IMR-90 (cell line): ENCODE results near the gene MEOX2. TPM values are rescaled to one million over a fixed set of nuclear protein-coding genes. Genes with fewer than 3 reads are reported as not detected.

Experiments
- ATAC-seq: fragments of 200-7000 bp; cut with Tn5 transposase; 2 replicates; pipeline ENCODE4 v1.9.1; 2020; ENCODE audit warnings: low read depth, mild to moderate bottlenecking, moderate library complexity
- BruUV-seq: library from RNA; stranded (reverse); fragments of 400-500 nt; replicated peaks from 2 replicates; lab custom pipeline; 2021; lab: Mats Ljungman, UMichigan
- CTCF ChIA-PET: fragments of 300-600 bp; formaldehyde crosslinking; extraction: SDS; loops from one replicate; lab custom pipeline; 2021; ENCODE audit warnings: antibody characterized with exemption; lab: Yijun Ruan, JAX
- POLR2A ChIA-PET: fragments of 300-600 bp; sonication (Branson Sonifier 250); formaldehyde crosslinking; loops from one replicate; lab custom pipeline; 2022; ENCODE audit warnings: antibody characterized with exemption; ENCODE audit not compliant: unreplicated experiment; lab: Charles Lee
- DNase-seq: peaks from one replicate; pipeline ENCODE4 v3.0.0; 2013
- H2AFZ ChIP-seq: replicated peaks from 2 replicates; pipeline ENCODE3; 2013; ENCODE audit warnings: low read length, mild to moderate bottlenecking; ENCODE audit not compliant: poor library complexity
- H2AK5ac ChIP-seq: 2 replicates; pipeline ENCODE4 v1.6.1; 2013; ENCODE audit warnings: low read depth, low read length, inconsistent platforms
- H2AK9ac ChIP-seq: replicated peaks from 2 replicates; pipeline ENCODE3; 2013; ENCODE audit warnings: mild to moderate bottlenecking, low read depth, low read length, moderate library complexity; ENCODE audit not compliant: poor library complexity
- H2BK120ac ChIP-seq: 2 replicates; pipeline ENCODE4 v1.6.1; 2013; ENCODE audit warnings: low read depth, low read length, inconsistent platforms
- H2BK15ac ChIP-seq: 3 replicates; pipeline ENCODE4 v1.6.1; 2013; ENCODE audit warnings: low read depth, low read length, inconsistent platforms
- H2BK20ac ChIP-seq: 2 replicates; pipeline ENCODE4 v1.6.1; 2013; ENCODE audit warnings: low read depth, mild to moderate bottlenecking, inconsistent platforms, low read length, moderate library complexity
- H2BK5ac ChIP-seq: 2 replicates; pipeline ENCODE4 v1.6.1; 2013; ENCODE audit warnings: mild to moderate bottlenecking, low read depth, low read length, inconsistent platforms; ENCODE audit not compliant: poor library complexity, severe bottlenecking
- H3K14ac ChIP-seq: replicated peaks from 2 replicates; pipeline ENCODE4 v1.6.1; 2013; ENCODE audit warnings: low read depth, low read length, inconsistent platforms
- H3K18ac ChIP-seq: 2 replicates; pipeline ENCODE4 v1.6.1; 2013; ENCODE audit warnings: low read depth, low read length, control low read depth
- H3K23ac ChIP-seq: 2 replicates; pipeline ENCODE4 v1.6.1; 2013; ENCODE audit warnings: low read depth, low read length, inconsistent platforms
- H3K27ac ChIP-seq: 2 replicates; pipeline ENCODE4 v1.5.1; 2013; ENCODE audit warnings: mild to moderate bottlenecking, control low read depth, low read length; ENCODE audit not compliant: insufficient read depth
- H3K27me3 ChIP-seq: 2 replicates; pipeline ENCODE4 v1.6.1; 2013; ENCODE audit warnings: low read length; ENCODE audit not compliant: control insufficient read depth, insufficient read depth
- H3K36me3 ChIP-seq: 2 replicates; pipeline ENCODE4 v1.6.1; 2013; ENCODE audit warnings: low read length, mixed read lengths; ENCODE audit not compliant: control insufficient read depth, insufficient read depth
- H3K4ac ChIP-seq: 2 replicates; pipeline ENCODE4 v1.6.1; 2013; ENCODE audit warnings: low read depth, low read length, inconsistent platforms
- H3K4me1 ChIP-seq: 2 replicates; pipeline ENCODE4 v1.6.1; 2013; ENCODE audit warnings: low read length, mixed read lengths; ENCODE audit not compliant: control insufficient read depth, insufficient read depth
- H3K4me2 ChIP-seq: 2 replicates; pipeline ENCODE4 v1.6.1; 2013; ENCODE audit warnings: low read depth, mild to moderate bottlenecking, control low read depth, low read length, moderate library complexity
- H3K4me3 ChIP-seq: 2 replicates; pipeline ENCODE4 v1.5.1; 2013; ENCODE audit warnings: low read depth, mild to moderate bottlenecking, control low read depth, low read length, moderate library complexity; ENCODE audit not compliant: insufficient read depth
- H3K56ac ChIP-seq: 2 replicates; pipeline ENCODE4 v1.6.1; 2013; ENCODE audit warnings: low read length, inconsistent platforms; ENCODE audit not compliant: insufficient read depth; ENCODE audit errors: extremely low read depth
- H3K79me1 ChIP-seq, 2 experiments: 2 replicates each; pipeline ENCODE4 v1.6.1; 2013; ENCODE audit warnings: low read length in 2 of 2, inconsistent platforms in 1 of 2, low read depth in 1 of 2
- H3K9ac ChIP-seq: 2 replicates; pipeline ENCODE4 v1.6.1; 2013; ENCODE audit warnings: low read depth, low read length, control low read depth
- H3K9me1 ChIP-seq: 2 replicates; pipeline ENCODE4 v1.6.1; 2013; ENCODE audit warnings: low read length, inconsistent platforms; ENCODE audit not compliant: insufficient read depth
- H3K9me3 ChIP-seq: 2 replicates; pipeline ENCODE4 v1.6.1; 2013; ENCODE audit warnings: low read length; ENCODE audit not compliant: control insufficient read depth, insufficient read depth
- H4K20me1 ChIP-seq: 2 replicates; pipeline ENCODE4 v1.6.1; 2013; ENCODE audit warnings: low read length, inconsistent platforms; ENCODE audit not compliant: insufficient read depth
- H4K5ac ChIP-seq: 2 replicates; pipeline ENCODE4 v1.6.1; 2013; ENCODE audit warnings: mild to moderate bottlenecking, low read depth, low read length, control low read depth
- H4K8ac ChIP-seq, 2 experiments: 2 replicates each; pipeline ENCODE4 v1.6.1; 2013; ENCODE audit warnings: low read depth in 2 of 2, low read length in 2 of 2, control low read depth in 1 of 2, inconsistent platforms in 1 of 2
- H4K91ac ChIP-seq: 2 replicates; pipeline ENCODE4 v1.6.1; 2013; ENCODE audit warnings: low read depth, low read length, inconsistent platforms; ENCODE audit not compliant: insufficient read depth
- BHLHE40 ChIP-seq: fragments of 150-350 bp; IDR thresholded peaks from 2 replicates; pipeline ENCODE4 v1.6.1; 2016; ENCODE audit warnings: mild to moderate bottlenecking, low read depth, low read length
- CHD1 ChIP-seq: IDR thresholded peaks from 2 replicates; pipeline ENCODE4 v1.6.1; 2012; ENCODE audit warnings: low read depth, low read length, improper control_type of control experiment
- CTCF ChIP-seq: conservative IDR thresholded peaks from 2 replicates; pipeline ENCODE4 v1.5.1; 2012; ENCODE audit warnings: mild to moderate bottlenecking, low read depth, low read length, improper control_type of control experiment
- ELK1 ChIP-seq: fragments of 150-350 bp; IDR thresholded peaks from 2 replicates; pipeline ENCODE4 v1.6.1; 2016; ENCODE audit warnings: low read depth, mild to moderate bottlenecking, low read length, moderate library complexity, borderline replicate concordance
- FOS ChIP-seq: fragments of 150-350 bp; IDR thresholded peaks from 2 replicates; pipeline ENCODE4 v1.6.1; 2016; ENCODE audit warnings: low read depth, low read length
- MAFK ChIP-seq: IDR thresholded peaks from 2 replicates; pipeline ENCODE4 v1.6.1; 2012; ENCODE audit warnings: low read depth, low read length, improper control_type of control experiment
- MAZ ChIP-seq: IDR thresholded peaks from 2 replicates; pipeline ENCODE4 v1.6.1; 2012; ENCODE audit warnings: low read depth, mild to moderate bottlenecking, low read length, improper control_type of control experiment, moderate library complexity, borderline replicate concordance
- MXI1 ChIP-seq: IDR thresholded peaks from 2 replicates; pipeline ENCODE4 v1.6.1; 2012; ENCODE audit warnings: low read depth, mild to moderate bottlenecking, low read length, moderate library complexity, borderline replicate concordance
- NFE2L2 ChIP-seq: fragments of 150-350 bp; IDR thresholded peaks from 2 replicates; pipeline ENCODE4 v1.6.1; 2016; ENCODE audit warnings: low read depth, mild to moderate bottlenecking, low read length
- POLR2A ChIP-seq: IDR thresholded peaks from 2 replicates; pipeline ENCODE4 v1.6.1; 2012; ENCODE audit warnings: mild to moderate bottlenecking, low read depth, low read length
- RAD21 ChIP-seq: IDR thresholded peaks from 2 replicates; pipeline ENCODE4 v1.6.1; 2012; ENCODE audit warnings: low read length, improper control_type of control experiment
- RFX5 ChIP-seq: IDR thresholded peaks from 2 replicates; pipeline ENCODE4 v1.8.0; 2012; ENCODE audit warnings: low read depth, mild to moderate bottlenecking, low read length, moderate library complexity
- SMC3 ChIP-seq: fragments of 150-350 bp; IDR thresholded peaks from 2 replicates; pipeline ENCODE4 v1.6.1; 2016; ENCODE audit warnings: low read depth, mild to moderate bottlenecking, antibody characterized with exemption, low read length, moderate library complexity
- USF2 ChIP-seq: fragments of 150-350 bp; IDR thresholded peaks from 2 replicates; pipeline ENCODE4 v1.6.1; 2017; ENCODE audit warnings: mild to moderate bottlenecking, antibody characterized with exemption, low read length, low read depth
- WGBS, 2 experiments: methylation state at CpG; one replicate each; pipeline versions ENCODE4 v1.1.5 to v1.1.7; 2013; ENCODE audit warnings: missing lambda C conversion rate in 2 of 2; ENCODE audit not compliant: insufficient read length in 1 of 2; ENCODE audit errors: extremely low coverage in 2 of 2; 5-methylcytosine and 5-hydroxymethylcytosine counted together
- dilution Hi-C: fragments of 300-500 bp; cut with HindIII; formaldehyde crosslinking; loops from one replicate; pipeline ENCODE4 v1.14.3; 2018; ENCODE audit warnings: low sequenced_read_pairs; ENCODE audit not compliant: unreplicated experiment
- in situ Hi-C: fragments of 300-500 bp; cut with MboI; formaldehyde crosslinking; loops from 3 replicates; pipeline ENCODE4 v1.14.3; 2019; ENCODE audit warnings: low sequenced_read_pairs, inconsistent platforms, mixed read lengths
- intact Hi-C: fragments of 100-400 bp; cut with micrococcal nuclease; formaldehyde crosslinking; loops from 2 replicates; pipeline ENCODE4 v1.10.0; 2022
- polyA plus RNA-seq, 3 experiments: library from polyadenylated mRNA; depleted of rRNA; stranded (reverse); fragments of >200 nt; gene quantifications; 2 replicates each; pipeline ENCODE4 v1.2.3, GENCODE V29; 2012; ENCODE audit warnings: low replicate concordance in 1 of 3
- total RNA-seq: library from RNA; depleted of rRNA; stranded (reverse); fragments of >200 nt; gene quantifications from 2 replicates; pipeline ENCODE4 v1.2.3, GENCODE V29; 2012

MEOX2 gene
- total and polyA plus RNA-seq, 2 of the 4 experiments (the other 2 are of a cell fraction), result under 0.01 TPM; not detected in 1

DNA sequence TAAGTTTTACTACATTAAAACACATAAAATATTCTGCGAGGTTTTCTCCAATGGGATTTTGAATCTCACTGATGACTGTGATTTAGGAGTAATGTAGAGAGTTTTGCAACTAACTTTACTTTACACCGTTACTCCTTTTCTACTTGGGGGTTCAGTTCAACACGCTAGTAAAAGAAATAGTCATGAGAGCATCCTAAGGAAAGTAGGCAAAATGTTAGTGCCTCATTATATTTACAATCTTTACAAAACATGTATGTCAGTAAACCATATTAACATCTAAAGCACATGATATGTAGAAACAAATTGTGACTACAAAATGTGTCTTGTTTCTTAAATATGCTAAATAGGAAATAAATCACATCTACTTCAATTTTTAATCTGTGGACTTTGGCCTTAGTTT, 6.0 kb downstream of the MEOX2 start:
- no peak overlapping the region for H3K23ac ChIP-seq
- dilution Hi-C loops, result no loop called here
- no TSS peak for BruUV-seq
- H3K9me3 ChIP-seq, result no peaks in the 10 kb centered on the region
- H3K4me3 ChIP-seq, result no peak overlapping the region
- no peak overlapping the region for H4K91ac ChIP-seq
- in situ Hi-C loops, result no loop called here
- H3K4me2 ChIP-seq, result no peak overlapping the region
- H3K4me1 ChIP-seq, result no peaks in the 10 kb centered on the region
- TF ChIP-seq CHD1 (no peak), RAD21 (no peak), MXI1 (no peak), ELK1 (no peak), CTCF (no peak), FOS (no peak), POLR2A (no peak), NFE2L2 (no peak), MAFK (no peak), MAZ (no peak), SMC3 (no peak), RFX5 (no peak), BHLHE40 (no peak), USF2 (no peak)
- ChIA-PET POLR2A (no interaction called here), CTCF (no interaction called here)
- no peak overlapping the region for H2AK5ac ChIP-seq
- H3K18ac ChIP-seq, result no peak overlapping the region
- WGBS, 2 experiments, result no CpG with 5 or more reads among the region's 3 CpGs
- no peaks in the 10 kb centered on the region for H3K79me1 ChIP-seq
- H2BK5ac ChIP-seq, result no peak overlapping the region
- peaks cover 10% of the 10 kb centered on the region for H3K27me3 ChIP-seq
- no peaks in the 10 kb centered on the region for H4K20me1 ChIP-seq
- H3K56ac ChIP-seq, result no peak overlapping the region
- no peak overlapping the region for H3K9ac ChIP-seq
- H4K5ac ChIP-seq, result no peak overlapping the region
- no peak overlapping the region for H2BK15ac ChIP-seq
- no peak overlapping the region for H2BK120ac ChIP-seq
- H3K9me1 ChIP-seq, result no peaks in the 10 kb centered on the region
- H3K14ac ChIP-seq, result no peak overlapping the region
- H4K8ac ChIP-seq, result no peak overlapping the region
- H3K4ac ChIP-seq, result no peak overlapping the region
- H3K27ac ChIP-seq, result no peak overlapping the region
- ATAC-seq (no peak), DNase-seq (no peak)
- no peak overlapping the region for H2AK9ac ChIP-seq
- H2BK20ac ChIP-seq, result no peak overlapping the region
- intact Hi-C loops, result no loop called here
- H3K36me3 ChIP-seq, result no peaks in the 10 kb centered on the region
- H2AFZ ChIP-seq, result no peak overlapping the region
